GM12878 (cell line): ENCODE data around the gene C1QTNF3. TPM values are rescaled to one million over a fixed set of nuclear protein-coding genes. Genes with fewer than 3 reads are reported as not detected.
A peak's percentile ranks its signal among the peaks of the same experiment; 100 is the strongest.

Source experiments
- ATAC-seq: fragments of 200-7000 bp; cut with Tn5 transposase; 3 replicates; pipeline ENCODE4 v1.9.1; 2020; ENCODE audit warnings: mild to moderate bottlenecking, moderate library complexity
- BruUV-seq: library from RNA; stranded (reverse); fragments of 400-500 nt; replicated peaks from 2 replicates; lab custom pipeline; 2021; lab: Mats Ljungman, UMichigan
- CTCF ChIA-PET: fragments of 300-600 bp; sonication (Branson Sonifier 250); formaldehyde crosslinking; extraction: SDS; loops from one replicate; lab custom pipeline; 2021; ENCODE audit warnings: inconsistent platforms; lab: Yijun Ruan, JAX
- POLR2A ChIA-PET: fragments of 350-600 bp; formaldehyde crosslinking; extraction: SDS; loops from one replicate; lab custom pipeline; 2021; ENCODE audit warnings: inconsistent platforms; lab: Charles Lee
- RAD21 ChIA-PET: fragments of 300-600 bp; sonication (Branson Sonifier 250); formaldehyde crosslinking; loops from one replicate; lab custom pipeline; 2023; ENCODE audit warnings: antibody characterized with exemption; ENCODE audit not compliant: unreplicated experiment; lab: Charles Lee
- SMC1A ChIA-PET: fragments of 300-600 bp; sonication (Branson Sonifier 250); formaldehyde crosslinking; loops from one replicate; lab custom pipeline; 2023; ENCODE audit not compliant: unreplicated experiment, uncharacterized antibody; lab: Charles Lee
- DNase-seq: peaks from one replicate; pipeline ENCODE4 v3.0.0-alpha.2; 2011; ENCODE audit warnings: low read depth, low spot score
- FAIRE-seq: peaks from 3 replicates; lab custom pipeline; 2011; peaks lifted over from hg19 to GRCh38; lab: Jason Lieb, UNC
- H2AFZ ChIP-seq: 2 replicates; pipeline ENCODE4 v1.6.0; 2011; ENCODE audit warnings: low read depth, low read length, control low read depth; ENCODE audit not compliant: control insufficient read depth
- H3K27ac ChIP-seq: 2 replicates; pipeline ENCODE4 v1.5.1; 2011; ENCODE audit warnings: control low read depth; ENCODE audit not compliant: control insufficient read depth, insufficient read depth
- H3K27me3 ChIP-seq, 2 experiments: replicated peaks in 1 of 2; 2 replicates each; pipeline versions ENCODE4 v1.6.0 to v1.6.1; 2011; ENCODE audit warnings: low read length in 1 of 2; ENCODE audit not compliant: control insufficient read depth in 2 of 2, insufficient read depth in 2 of 2
- H3K36me3 ChIP-seq, 2 experiments: 2 replicates each; pipeline ENCODE4 v1.5.1; 2011; ENCODE audit warnings: low read length in 1 of 2; ENCODE audit not compliant: control insufficient read depth in 2 of 2, insufficient read depth in 2 of 2
- H3K4me1 ChIP-seq: 2 replicates; pipeline ENCODE4 v1.6.1; 2011; ENCODE audit warnings: mild to moderate bottlenecking, low read length, moderate library complexity, mixed read lengths; ENCODE audit not compliant: control insufficient read depth, insufficient read depth
- H3K4me2 ChIP-seq: 2 replicates; pipeline ENCODE4 v1.6.0; 2011; ENCODE audit warnings: control low read depth; ENCODE audit not compliant: control insufficient read depth, insufficient read depth
- H3K4me3 ChIP-seq: fragments of 200-600 bp; sonication (generic); 2 replicates; pipeline ENCODE4 v1.5.1; 2016
- H3K79me2 ChIP-seq: 2 replicates; pipeline ENCODE4 v1.6.0; 2011; ENCODE audit warnings: low read length; ENCODE audit not compliant: control insufficient read depth, insufficient read depth
- H3K9ac ChIP-seq: 2 replicates; pipeline ENCODE4 v1.8.0; 2011; ENCODE audit warnings: low read length, control low read depth, mixed read lengths; ENCODE audit not compliant: control insufficient read depth, insufficient read depth
- H3K9me3 ChIP-seq: replicated peaks from 3 replicates; pipeline ENCODE4 v1.5.1; 2011; ENCODE audit warnings: mild to moderate bottlenecking, low read length; ENCODE audit not compliant: control insufficient read depth, insufficient read depth
- H4K20me1 ChIP-seq: 2 replicates; pipeline ENCODE4 v1.6.0; 2011; ENCODE audit not compliant: control insufficient read depth, insufficient read depth
- CHD4 ChIP-seq: fragments of 200-600 bp; sonication (generic); IDR thresholded peaks from 2 replicates; pipeline ENCODE4 v1.6.1; 2016; ENCODE audit warnings: mild to moderate bottlenecking
- CTCF ChIP-seq, 3 experiments: IDR thresholded peaks in 2 of 3; conservative IDR thresholded peaks in 1 of 3; 2 replicates each; pipeline ENCODE4 v1.5.1; 2011; ENCODE audit warnings: low read depth in 3 of 3, low read length in 3 of 3, mild to moderate bottlenecking in 3 of 3, control low read depth in 2 of 3, moderate library complexity in 2 of 3, inconsistent platforms in 1 of 3, mixed read lengths in 1 of 3; ENCODE audit not compliant: control insufficient read depth in 2 of 3, insufficient read depth in 1 of 3; ENCODE audit errors: extremely low read depth in 1 of 3
- MLLT1 ChIP-seq: fragments of 450-650 bp; IDR thresholded peaks from 2 replicates; pipeline ENCODE4 v1.6.1; 2016; ENCODE audit warnings: mild to moderate bottlenecking
- RAD21 ChIP-seq: IDR thresholded peaks from 2 replicates; pipeline ENCODE4 v1.6.1; 2011; ENCODE audit warnings: mild to moderate bottlenecking, low read depth, low read length, moderate library complexity; ENCODE audit not compliant: insufficient read depth
- SMC3 ChIP-seq: IDR thresholded peaks from 2 replicates; pipeline ENCODE4 v1.6.1; 2011; ENCODE audit warnings: low read length, improper control_type of control experiment, borderline replicate concordance
- YY1 ChIP-seq: IDR thresholded peaks from 2 replicates; pipeline ENCODE4 v1.6.1; 2011; ENCODE audit warnings: low read depth, mild to moderate bottlenecking, low read length
- WGBS: methylation state at CpG from one replicate; pipeline ENCODE4 v1.1.6; 2016; ENCODE audit warnings: low lambda C conversion rate; ENCODE audit not compliant: insufficient replicate concordance, insufficient coverage; ENCODE audit errors: missing lambda C conversion rate; 5-methylcytosine and 5-hydroxymethylcytosine counted together
- in situ Hi-C: fragments of 300-500 bp; cut with MboI; formaldehyde crosslinking; loops from 9 replicates; pipeline ENCODE4 v1.14.3; 2018; ENCODE audit warnings: mixed read lengths
- intact Hi-C: fragments of 100-400 bp; cut with micrococcal nuclease; formaldehyde crosslinking; loops from one replicate; pipeline ENCODE4 v1.14.2; 2022; ENCODE audit not compliant: unreplicated experiment
- polyA plus RNA-seq, 11 experiments: library from polyadenylated mRNA; depleted of rRNA in 4 of 11; unstranded in 6 of 11; stranded (reverse) in 5 of 11; fragments of >200 nt; fragmentation: Nextera tagmentation in 4 of 11; fragmentation: Illumina TruSeq in 1 of 11; extraction: Ambion mirVana in 4 of 11; extraction: Trizol in 1 of 11; gene quantifications; 1 replicate in 1 of 11; 2 replicates in 10 of 11; pipeline versions ENCODE4 v1.2.1 to v1.2.3, GENCODE V29; 2011 to 2016; ENCODE audit warnings: inconsistent platforms in 2 of 11, missing spikeins in 2 of 11, low read depth in 1 of 11
- total RNA-seq, 4 experiments: library from RNA; depleted of rRNA in 3 of 4; stranded (reverse); fragments of >200 nt in 3 of 4; fragmentation: Illumina TruSeq in 1 of 4; extraction: Trizol in 1 of 4; gene quantifications; 2 replicates each; pipeline versions ENCODE4 v1.2.1 to v1.2.3, GENCODE V29; 2013 to 2021

Gene C1QTNF3
- total and polyA plus RNA-seq, 10 of the 15 experiments (the other 5 are each of a cell fraction or from before 2014, with no cell fraction given): 0.39 to 6.3 (median 1.3) TPM

GRCh38 chr5:33969572-33970452, 73.2 kb downstream of the C1QTNF3 start:
- DNase-seq (peak; percentile 27), ATAC-seq (peak; percentile 93), FAIRE-seq (peak; percentile 27)
- TF ChIP-seq RAD21 (peak; percentile 94), CTCF (IDR thresholded peaks at IDR 0.05 in 2 of 3, conservative IDR thresholded peaks at IDR 0.05 in 1 of 3; ENCODE audit: control insufficient read depth in 2 of 3, extremely low read depth in 1 of 3, insufficient read depth in 1 of 3, low read depth in 3 of 3, low read length in 3 of 3) (peak; percentile 80 to 90 (median 88)), SMC3 (peak; percentile 59; the same call in 1 of the 2 replicates), CHD4 (no peak), MLLT1 (no peak), YY1 (peak; percentile 53; the same call in 1 of the 2 replicates)
- ChIA-PET CTCF (interaction anchor here (0.6 to 4.1 kb wide), 49 partner anchors 10 to 1263 kb away, joined by 3 to 70 read pairs (median 4); partner anchors contain the start of genes RXFP3 and TARS1), SMC1A (interaction anchor here (0.8 to 4.4 kb wide), 26 partner anchors 8 to 1513 kb away, joined by 3 to 43 read pairs (median 4); partner anchors contain the start of genes RXFP3 and TARS1), RAD21 (interaction anchor here (1.0 to 4.0 kb wide), 19 partner anchors 9 to 539 kb away, joined by 3 to 46 read pairs (median 4); partner anchors contain the start of genes AMACR, RXFP3 and TARS1), POLR2A (interaction anchor here (0.5 to 1.2 kb wide), 3 partner anchors 39 to 1710 kb away, joined by 3 to 5 read pairs (median 4); partner anchors contain the start of gene TARS1)
- H4K20me1 ChIP-seq: no peaks in the 10 kb centered on the region
- intact Hi-C loops (loop anchor here (1.0 to 10.0 kb wide), 2 partner anchors 534 to 805 kb away; no protein-coding TSS in a partner anchor), in situ Hi-C loops (no loop called here)
- no peak overlapping the region for H3K27ac ChIP-seq
- H3K4me2 ChIP-seq: no peak overlapping the region
- 44% methylated on average over 10 of the region's 10 CpGs for whole genome bisulfite sequencing
- H3K9ac ChIP-seq: no peak overlapping the region
- H3K27me3 ChIP-seq: no peaks in the 10 kb centered on the region
- H3K79me2 ChIP-seq: no peaks in the 10 kb centered on the region
- H2AFZ ChIP-seq: peak overlapping the region; percentile 29
- no TSS peak for BruUV-seq
- H3K9me3 ChIP-seq: no peaks in the 10 kb centered on the region
- no peak overlapping the region for H3K4me3 ChIP-seq
- H3K36me3 ChIP-seq: no peaks in the 10 kb centered on the region
- peaks cover 17% of the 10 kb centered on the region for H3K4me1 ChIP-seq
